Panc1 (cell line): ENCODE measurements around the gene SMTNL1. TPM values are rescaled to one million over a fixed set of nuclear protein-coding genes. Genes with fewer than 3 reads are reported as not detected.

Source experiments
- ATAC-seq: fragments of 200-7000 bp; cut with Tn5 transposase; 2 replicates; pipeline ENCODE4 v1.9.1; 2020; ENCODE audit warnings: mild to moderate bottlenecking, moderate library complexity
- BruUV-seq: library from RNA; stranded (reverse); fragments of 400-500 nt; replicated peaks from 2 replicates; lab custom pipeline; 2021; lab: Mats Ljungman, UMichigan
- CTCF ChIA-PET: fragments of 300-600 bp; sonication (Branson Sonifier 250); formaldehyde crosslinking; loops from one replicate; lab custom pipeline; 2022; ENCODE audit warnings: antibody characterized with exemption; lab: Charles Lee
- POLR2A ChIA-PET: fragments of 300-600 bp; sonication (Branson Sonifier 250); formaldehyde crosslinking; loops from one replicate; lab custom pipeline; 2022; ENCODE audit warnings: antibody characterized with exemption; lab: Charles Lee
- DNase-seq: peaks from one replicate; pipeline ENCODE4 v3.0.0-alpha.2; 2010; ENCODE audit warnings: low read depth, low spot score
- H3K27ac ChIP-seq: 2 replicates; pipeline ENCODE4 v1.5.1; 2011; ENCODE audit warnings: mild to moderate bottlenecking, low read length, inconsistent platforms
- H3K27me3 ChIP-seq: fragments of 200-500 bp; sonication (Bioruptor generic); 2 replicates; pipeline ENCODE4 v1.6.0; 2014; ENCODE audit warnings: low read length, inconsistent platforms; ENCODE audit not compliant: control insufficient read depth, insufficient read depth
- H3K36me3 ChIP-seq: fragments of 200-500 bp; sonication (Bioruptor generic); 2 replicates; pipeline ENCODE4 v1.5.1; 2014; ENCODE audit warnings: inconsistent platforms, mild to moderate bottlenecking, low read length, moderate library complexity; ENCODE audit not compliant: control insufficient read depth, insufficient read depth
- H3K4me1 ChIP-seq: 2 replicates; pipeline ENCODE4 v1.5.1; 2011; ENCODE audit warnings: inconsistent platforms, mild to moderate bottlenecking, low read length, moderate library complexity; ENCODE audit not compliant: control insufficient read depth, insufficient read depth
- H3K4me3 ChIP-seq, 2 experiments: 2 replicates each; pipeline ENCODE4 v1.5.1; 2011 to 2012; ENCODE audit warnings: low read depth in 2 of 2, low read length in 2 of 2, mild to moderate bottlenecking in 2 of 2, inconsistent platforms in 1 of 2, moderate library complexity in 1 of 2
- H3K9me3 ChIP-seq: fragments of 200-500 bp; sonication (Bioruptor generic); 2 replicates; pipeline ENCODE4 v1.5.1; 2014; ENCODE audit warnings: low read depth, mild to moderate bottlenecking, inconsistent platforms, low read length, moderate library complexity; ENCODE audit not compliant: control insufficient read depth, insufficient read depth
- POLR2AphosphoS5 ChIP-seq: IDR thresholded peaks from 2 replicates; pipeline ENCODE4 v1.6.1; 2012; ENCODE audit warnings: mild to moderate bottlenecking, low read depth, low read length, moderate library complexity
- SIN3A ChIP-seq: IDR thresholded peaks from 2 replicates; pipeline ENCODE4 v1.6.1; 2012; ENCODE audit warnings: low read depth, mild to moderate bottlenecking, low read length, moderate library complexity, borderline replicate concordance; ENCODE audit not compliant: insufficient read depth
- TCF7L2 ChIP-seq: IDR thresholded peaks from 2 replicates; pipeline ENCODE4 v1.6.1; 2011; ENCODE audit warnings: mild to moderate bottlenecking, low read depth, low read length, inconsistent platforms
- in situ Hi-C: cut with HindIII; loops from 2 replicates; pipeline ENCODE4 v1.10.0; 2016; ENCODE audit warnings: low sequenced_read_pairs, low pct_unique_long_range_greater_than_20kb
- intact Hi-C: fragments of 100-400 bp; cut with micrococcal nuclease; formaldehyde crosslinking; loops from one replicate; pipeline ENCODE4 v1.10.0; 2022; ENCODE audit not compliant: unreplicated experiment
- total RNA-seq: library from RNA; stranded (reverse); gene quantifications from one replicate; pipeline ENCODE4 v1.2.1, GENCODE V29; 2021; ENCODE audit not compliant: unreplicated experiment
- TF ChIP-seq, protein P1 (sequence below): fragments of 450-650 bp; IDR thresholded peaks from 2 replicates; pipeline ENCODE4 v1.5.1; 2017; ENCODE audit warnings: mild to moderate bottlenecking
- TF ChIP-seq, protein P2 (sequence below), 2 experiments: IDR thresholded peaks; 2 replicates each; pipeline ENCODE4 v1.6.1; 2011 to 2012; ENCODE audit warnings: low read depth in 2 of 2, control low read depth in 1 of 2, low read length in 1 of 2, mild to moderate bottlenecking in 1 of 2, moderate library complexity in 1 of 2; ENCODE audit not compliant: insufficient read depth in 1 of 2

SMTNL1 gene
- total RNA-seq, 1 experiment from 2014 or later = not detected

DNA sequence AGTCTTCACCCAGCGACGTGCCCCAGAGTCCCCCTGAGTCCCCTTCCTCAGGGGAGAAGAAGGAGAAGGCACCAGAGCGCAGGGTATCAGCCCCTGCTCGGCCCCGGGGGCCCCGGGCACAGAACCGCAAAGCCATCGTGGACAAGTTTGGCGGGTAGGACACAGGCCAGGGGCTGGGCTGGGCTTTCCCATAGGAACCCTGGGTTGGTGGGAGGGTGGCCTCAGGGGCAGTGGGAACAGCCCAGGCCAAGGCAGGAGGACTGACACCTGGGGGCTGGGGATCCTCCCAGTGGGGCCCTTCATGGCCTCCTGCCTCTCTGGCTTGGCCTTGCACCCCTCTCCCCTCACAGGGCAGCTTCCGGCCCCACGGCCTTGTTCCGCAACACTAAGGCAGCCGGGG, 8.5 kb downstream of the SMTNL1 start:
- intact Hi-C loops (no loop called here), in situ Hi-C loops (no loop called here)
- DNase-seq = no peak
- no peaks in the 10 kb centered on the region for H3K4me1 ChIP-seq
- no TSS peak for BruUV-seq
- ChIA-PET CTCF (no interaction called here), POLR2A (interaction anchor here (0.6 kb wide), 1 partner anchor 50 kb away, joined by 3 read pairs; no protein-coding TSS in a partner anchor)
- no peak for ATAC-seq
- no peak overlapping the region for H3K27ac ChIP-seq
- H3K27me3 ChIP-seq = no peaks in the 10 kb centered on the region
- TF ChIP-seq, protein P1, sequence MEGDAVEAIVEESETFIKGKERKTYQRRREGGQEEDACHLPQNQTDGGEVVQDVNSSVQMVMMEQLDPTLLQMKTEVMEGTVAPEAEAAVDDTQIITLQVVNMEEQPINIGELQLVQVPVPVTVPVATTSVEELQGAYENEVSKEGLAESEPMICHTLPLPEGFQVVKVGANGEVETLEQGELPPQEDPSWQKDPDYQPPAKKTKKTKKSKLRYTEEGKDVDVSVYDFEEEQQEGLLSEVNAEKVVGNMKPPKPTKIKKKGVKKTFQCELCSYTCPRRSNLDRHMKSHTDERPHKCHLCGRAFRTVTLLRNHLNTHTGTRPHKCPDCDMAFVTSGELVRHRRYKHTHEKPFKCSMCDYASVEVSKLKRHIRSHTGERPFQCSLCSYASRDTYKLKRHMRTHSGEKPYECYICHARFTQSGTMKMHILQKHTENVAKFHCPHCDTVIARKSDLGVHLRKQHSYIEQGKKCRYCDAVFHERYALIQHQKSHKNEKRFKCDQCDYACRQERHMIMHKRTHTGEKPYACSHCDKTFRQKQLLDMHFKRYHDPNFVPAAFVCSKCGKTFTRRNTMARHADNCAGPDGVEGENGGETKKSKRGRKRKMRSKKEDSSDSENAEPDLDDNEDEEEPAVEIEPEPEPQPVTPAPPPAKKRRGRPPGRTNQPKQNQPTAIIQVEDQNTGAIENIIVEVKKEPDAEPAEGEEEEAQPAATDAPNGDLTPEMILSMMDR = no peak
- no peak for TF ChIP-seq TCF7L2
- no peak for TF ChIP-seq SIN3A
- TF ChIP-seq, protein P2, sequence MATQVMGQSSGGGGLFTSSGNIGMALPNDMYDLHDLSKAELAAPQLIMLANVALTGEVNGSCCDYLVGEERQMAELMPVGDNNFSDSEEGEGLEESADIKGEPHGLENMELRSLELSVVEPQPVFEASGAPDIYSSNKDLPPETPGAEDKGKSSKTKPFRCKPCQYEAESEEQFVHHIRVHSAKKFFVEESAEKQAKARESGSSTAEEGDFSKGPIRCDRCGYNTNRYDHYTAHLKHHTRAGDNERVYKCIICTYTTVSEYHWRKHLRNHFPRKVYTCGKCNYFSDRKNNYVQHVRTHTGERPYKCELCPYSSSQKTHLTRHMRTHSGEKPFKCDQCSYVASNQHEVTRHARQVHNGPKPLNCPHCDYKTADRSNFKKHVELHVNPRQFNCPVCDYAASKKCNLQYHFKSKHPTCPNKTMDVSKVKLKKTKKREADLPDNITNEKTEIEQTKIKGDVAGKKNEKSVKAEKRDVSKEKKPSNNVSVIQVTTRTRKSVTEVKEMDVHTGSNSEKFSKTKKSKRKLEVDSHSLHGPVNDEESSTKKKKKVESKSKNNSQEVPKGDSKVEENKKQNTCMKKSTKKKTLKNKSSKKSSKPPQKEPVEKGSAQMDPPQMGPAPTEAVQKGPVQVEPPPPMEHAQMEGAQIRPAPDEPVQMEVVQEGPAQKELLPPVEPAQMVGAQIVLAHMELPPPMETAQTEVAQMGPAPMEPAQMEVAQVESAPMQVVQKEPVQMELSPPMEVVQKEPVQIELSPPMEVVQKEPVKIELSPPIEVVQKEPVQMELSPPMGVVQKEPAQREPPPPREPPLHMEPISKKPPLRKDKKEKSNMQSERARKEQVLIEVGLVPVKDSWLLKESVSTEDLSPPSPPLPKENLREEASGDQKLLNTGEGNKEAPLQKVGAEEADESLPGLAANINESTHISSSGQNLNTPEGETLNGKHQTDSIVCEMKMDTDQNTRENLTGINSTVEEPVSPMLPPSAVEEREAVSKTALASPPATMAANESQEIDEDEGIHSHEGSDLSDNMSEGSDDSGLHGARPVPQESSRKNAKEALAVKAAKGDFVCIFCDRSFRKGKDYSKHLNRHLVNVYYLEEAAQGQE (IDR thresholded peaks at IDR 0.05; ENCODE audit: insufficient read depth in 1 of 2, low read depth in 2 of 2, low read length in 1 of 2) = no peak
- TF ChIP-seq POLR2AphosphoS5 = no peak
- no peaks in the 10 kb centered on the region for H3K9me3 ChIP-seq
- H3K4me3 ChIP-seq = no peak overlapping the region
- H3K36me3 ChIP-seq = no peaks in the 10 kb centered on the region

DNA sequence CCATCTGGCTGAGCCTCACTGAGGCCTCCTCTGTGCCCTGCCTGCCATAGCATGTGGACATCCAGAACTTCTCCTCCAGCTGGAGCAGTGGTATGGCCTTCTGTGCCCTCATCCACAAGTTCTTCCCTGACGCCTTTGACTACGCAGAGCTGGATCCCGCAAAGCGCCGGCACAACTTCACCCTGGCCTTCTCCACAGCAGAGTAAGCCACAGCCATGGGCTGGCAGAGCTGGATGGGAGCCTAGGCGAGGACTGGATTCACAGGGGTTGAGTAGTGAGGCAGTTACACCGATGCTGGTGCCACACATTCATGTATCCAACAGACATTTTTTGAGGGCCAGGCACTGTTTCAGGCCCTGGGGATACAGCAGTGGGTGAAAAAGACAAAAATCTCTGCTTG, 9.1 kb downstream of the SMTNL1 start:
- in situ Hi-C loops (no loop called here), intact Hi-C loops (no loop called here)
- BruUV-seq = no TSS peak
- H3K9me3 ChIP-seq = no peaks in the 10 kb centered on the region
- DNase-seq (no peak), ATAC-seq (no peak)
- POLR2A ChIA-PET = no interaction called here
- no peak overlapping the region for H3K27ac ChIP-seq
- no peak overlapping the region for H3K4me3 ChIP-seq
- CTCF ChIA-PET = no interaction called here
- TF ChIP-seq POLR2AphosphoS5 = no peak
- TF ChIP-seq, protein P1 = no peak
- TF ChIP-seq, protein P2 (IDR thresholded peaks at IDR 0.05; ENCODE audit: insufficient read depth in 1 of 2, low read depth in 2 of 2, low read length in 1 of 2) = no peak
- no peak for TF ChIP-seq TCF7L2
- TF ChIP-seq SIN3A = no peak
- no peaks in the 10 kb centered on the region for H3K27me3 ChIP-seq
- H3K36me3 ChIP-seq = no peaks in the 10 kb centered on the region
- H3K4me1 ChIP-seq = no peaks in the 10 kb centered on the region
